DMS 273 treated with DMSO at 0.1 percent for 48 hours (cell line): Measurements from ENCODE around the gene BIRC5.
"Not testable (repeated sequence)": the region's sequence is repeated elsewhere in the genome, so short reads cannot be mapped to it uniquely, and the experiment has no call there.

Experiments
- DNase-seq: peaks from one replicate; lab custom pipeline; 2025; lab: John Stamatoyannopoulos, UW

BIRC5 gene

GRCh38 chr17:78214016-78214705 lies at the start of gene BIRC5:
TSS of gene BIRC5 (plus strand) at chr17:78214253. CDS start at chr17:78214317, 64 bp downstream.
- DNase-seq, result peak; percentile 73

GRCh38 chr17:78164748-78165607 lies 49.1 kb upstream of the BIRC5 start:
- no peak for DNase-seq

- DNase-seq, result no peak
Observed at GRCh38 chr17:78166416-78166815, 47.6 kb upstream of the BIRC5 start.

GRCh38 chr17:78168242-78168902 lies 45.7 kb upstream of the BIRC5 start, which contains the start of gene SYNGR2:
TSS of gene SYNGR2 (plus strand) at chr17:78168581. CDS start at chr17:78168617, 36 bp downstream.
- DNase-seq, result peak; percentile 22

- DNase-seq, result no peak
Observed at GRCh38 chr17:78168903-78169793, 44.9 kb upstream of the BIRC5 start.

GRCh38 chr17:78170692-78171590 lies 43.1 kb upstream of the BIRC5 start:
- DNase-seq, result no peak

GRCh38 chr17:78171591-78172248 lies 42.3 kb upstream of the BIRC5 start:
- DNase-seq, result not testable (repeated sequence)

GRCh38 chr17:78172249-78173051 lies 41.6 kb upstream of the BIRC5 start:
- no peak for DNase-seq

- no peak for DNase-seq
Observed at GRCh38 chr17:78173097-78173715, 40.8 kb upstream of the BIRC5 start.

- no peak for DNase-seq
Observed at GRCh38 chr17:78174346-78174869, 39.6 kb upstream of the BIRC5 start.

- peak; percentile 84 for DNase-seq
Observed at GRCh38 chr17:78174870-78175642, 39.0 kb upstream of the BIRC5 start.

GRCh38 chr17:78175643-78175981 lies 38.4 kb upstream of the BIRC5 start:
- DNase-seq, result no peak

GRCh38 chr17:78176548-78177025 lies 37.5 kb upstream of the BIRC5 start:
- DNase-seq, result no peak

- no peak for DNase-seq
Observed at GRCh38 chr17:78179372-78179771, 34.7 kb upstream of the BIRC5 start.

GRCh38 chr17:78180083-78180482 lies 34.0 kb upstream of the BIRC5 start:
- DNase-seq, result no peak

GRCh38 chr17:78180508-78180907 lies 33.5 kb upstream of the BIRC5 start:
- no peak for DNase-seq

- no peak for DNase-seq
Observed at GRCh38 chr17:78182504-78182903, 31.5 kb upstream of the BIRC5 start.

GRCh38 chr17:78183916-78184315 lies 30.1 kb upstream of the BIRC5 start:
- DNase-seq, result no peak
